Fibroblast of skin of scalp (primary cell): ENCODE measurements around the gene TOGARAM2.

ENCODE experiments used
- DNase-seq: peaks from one replicate; pipeline ENCODE4 v3.0.0-alpha.2; 2013

Gene TOGARAM2

DNA sequence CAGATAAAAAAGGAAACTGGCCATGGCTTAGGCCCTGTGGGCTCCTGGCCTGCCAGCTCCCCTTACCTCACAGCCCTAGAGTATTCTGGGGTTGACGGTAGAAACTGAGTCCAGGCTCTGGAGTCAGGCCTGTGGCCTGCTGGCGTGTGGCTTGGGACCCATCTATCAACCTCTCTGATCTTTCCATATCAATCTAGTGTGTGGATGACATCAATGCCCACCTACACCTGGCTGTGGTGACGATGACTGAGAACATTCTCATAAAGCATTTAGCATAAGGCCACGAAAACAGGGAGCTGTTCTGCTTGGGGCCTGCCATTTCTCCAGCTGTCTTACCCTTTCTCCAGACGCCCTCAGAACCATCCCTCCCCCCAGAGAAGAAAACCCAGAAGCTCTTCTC, 75.4 kb downstream of the TOGARAM2 start:
- DNase-seq = no peak

DNA sequence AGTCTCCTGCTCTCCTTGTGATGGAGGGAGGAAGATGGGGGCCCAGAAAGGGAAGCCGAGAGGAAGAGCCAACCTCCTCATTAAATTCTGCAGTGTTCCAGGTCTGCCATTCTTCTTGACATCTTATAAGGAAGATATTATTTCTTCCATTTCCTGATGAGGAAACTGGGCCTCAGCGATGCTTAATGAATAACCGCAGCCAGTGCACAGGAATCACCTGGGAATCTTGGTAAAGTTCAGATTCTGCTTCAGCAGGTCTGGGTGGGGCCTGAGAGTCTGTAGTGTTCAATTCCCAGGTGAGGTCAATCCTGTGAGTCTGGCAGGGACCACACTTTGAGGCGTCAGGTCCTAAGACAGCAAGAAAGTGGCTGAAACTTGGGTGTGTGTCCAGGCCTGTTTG, 75.9 kb downstream of the TOGARAM2 start:
- DNase-seq = no peak

DNA sequence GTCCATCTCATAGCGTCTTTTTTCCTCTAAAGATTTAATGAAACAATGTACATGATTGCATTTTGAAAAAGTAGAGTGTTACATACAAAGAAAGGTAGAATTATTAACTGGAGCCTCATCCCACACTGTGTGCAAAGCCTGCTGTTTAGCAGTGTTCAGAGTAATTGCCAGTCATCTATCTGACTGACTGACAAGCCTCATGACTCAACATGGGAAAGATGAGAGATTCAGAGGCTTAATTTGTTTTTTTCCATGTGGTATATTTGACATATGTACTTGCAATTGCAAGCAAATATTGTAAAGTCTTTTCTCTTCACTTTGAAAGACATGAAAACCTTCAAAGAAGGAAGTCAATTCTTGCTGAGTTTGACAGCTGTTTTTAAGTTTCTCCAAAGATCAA, 78.5 kb downstream of the TOGARAM2 start:
- DNase-seq = no peak

DNA sequence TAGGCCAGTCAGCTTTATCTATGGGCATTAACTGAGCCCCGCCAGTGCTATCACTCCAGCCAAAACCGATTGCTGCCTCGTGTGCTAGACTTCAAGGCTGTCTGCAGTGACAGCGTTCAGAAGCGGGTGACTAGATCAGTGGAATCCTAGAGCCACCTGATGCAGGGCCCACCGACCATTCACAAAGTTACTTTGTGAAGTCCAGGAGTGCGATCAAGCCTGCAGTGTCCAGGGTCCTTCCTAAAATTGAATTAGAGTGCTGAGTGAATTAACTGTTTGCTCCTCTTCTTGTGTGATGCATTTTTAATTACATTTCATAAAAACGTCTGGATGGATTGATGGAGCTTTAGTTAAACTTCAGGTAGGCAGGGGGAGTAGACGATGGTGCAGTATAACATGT, 79.3 kb downstream of the TOGARAM2 start:
- no peak for DNase-seq

DNA sequence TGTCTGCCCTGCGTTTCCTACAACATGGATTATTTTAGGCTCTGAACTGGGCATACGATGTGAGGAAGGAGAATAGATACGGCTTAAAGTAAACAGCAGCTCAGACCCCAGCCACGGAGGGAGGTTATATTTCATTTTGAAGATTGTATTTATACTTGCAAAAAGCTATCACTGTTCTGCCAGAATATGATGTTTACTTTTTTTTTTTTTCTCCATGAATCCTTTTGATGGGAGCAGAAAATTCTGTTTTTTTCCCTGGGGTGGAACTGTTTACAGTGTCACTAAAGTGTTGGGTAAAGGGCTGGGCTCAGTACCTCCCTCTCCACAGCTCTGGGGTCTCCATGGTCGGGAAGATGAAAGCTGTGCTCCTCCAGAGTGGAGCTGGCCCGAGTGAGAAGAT, 80.1 kb downstream of the TOGARAM2 start:
- no peak for DNase-seq

DNA sequence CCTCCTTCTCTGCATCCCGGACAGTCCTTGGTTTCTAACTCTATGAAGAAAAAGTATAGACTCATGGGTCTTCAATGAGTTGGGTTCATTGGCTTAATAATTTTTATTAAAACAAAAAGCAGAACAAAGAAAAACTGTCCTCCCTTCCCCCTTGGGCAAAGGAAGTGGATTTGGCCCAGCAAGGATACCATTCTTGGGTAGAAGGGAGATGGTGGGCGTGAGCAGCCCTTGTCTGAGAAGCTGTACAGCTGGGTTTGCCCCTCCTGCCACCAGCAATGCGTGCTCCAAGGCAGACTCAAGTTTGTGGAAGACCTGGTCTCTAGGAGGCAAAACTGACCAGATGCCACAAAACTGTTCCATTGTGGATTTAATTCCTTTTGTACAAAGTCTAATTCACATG, 80.5 kb downstream of the TOGARAM2 start:
- no peak for DNase-seq

DNA sequence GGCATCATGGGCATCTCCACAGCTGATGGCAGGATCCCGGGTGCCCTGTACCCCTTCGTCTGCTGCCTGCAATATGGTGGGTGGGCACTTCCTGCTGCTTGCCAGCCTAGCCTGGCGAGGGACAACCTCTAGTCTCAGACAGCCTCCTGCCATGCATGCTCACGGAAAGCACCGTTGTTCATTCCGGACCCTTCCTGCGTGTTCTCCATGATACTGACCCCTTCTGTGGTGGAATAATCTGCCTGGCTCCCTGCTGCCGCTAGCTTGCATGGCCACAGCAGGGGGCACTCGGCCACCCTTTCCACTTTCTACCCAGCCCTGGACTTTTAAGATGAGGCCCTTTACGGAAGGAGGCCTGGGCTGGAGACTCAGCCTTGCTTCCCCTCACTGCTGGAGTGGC, 81.3 kb downstream of the TOGARAM2 start:
- DNase-seq = no peak

DNA sequence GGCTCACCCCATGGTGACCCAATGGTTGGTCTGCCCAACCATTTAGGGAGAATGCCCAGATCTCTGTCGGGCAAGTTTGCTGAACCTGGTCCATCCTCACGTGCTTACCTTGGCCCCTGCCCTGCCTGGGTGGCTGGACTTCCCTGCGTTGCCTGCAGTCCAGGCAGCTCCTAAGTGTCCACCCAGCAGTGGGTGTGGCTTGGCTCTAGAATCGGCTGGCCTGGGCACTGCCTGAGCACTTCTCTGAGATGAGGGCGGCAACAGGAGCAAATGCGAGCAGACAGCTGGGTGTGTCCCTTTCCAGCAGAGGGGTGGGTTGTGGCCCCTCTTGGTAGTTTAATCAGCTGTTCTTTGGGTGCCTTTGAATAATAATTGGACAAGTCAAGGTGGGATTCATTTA, 82.0 kb downstream of the TOGARAM2 start:
- DNase-seq = no peak

DNA sequence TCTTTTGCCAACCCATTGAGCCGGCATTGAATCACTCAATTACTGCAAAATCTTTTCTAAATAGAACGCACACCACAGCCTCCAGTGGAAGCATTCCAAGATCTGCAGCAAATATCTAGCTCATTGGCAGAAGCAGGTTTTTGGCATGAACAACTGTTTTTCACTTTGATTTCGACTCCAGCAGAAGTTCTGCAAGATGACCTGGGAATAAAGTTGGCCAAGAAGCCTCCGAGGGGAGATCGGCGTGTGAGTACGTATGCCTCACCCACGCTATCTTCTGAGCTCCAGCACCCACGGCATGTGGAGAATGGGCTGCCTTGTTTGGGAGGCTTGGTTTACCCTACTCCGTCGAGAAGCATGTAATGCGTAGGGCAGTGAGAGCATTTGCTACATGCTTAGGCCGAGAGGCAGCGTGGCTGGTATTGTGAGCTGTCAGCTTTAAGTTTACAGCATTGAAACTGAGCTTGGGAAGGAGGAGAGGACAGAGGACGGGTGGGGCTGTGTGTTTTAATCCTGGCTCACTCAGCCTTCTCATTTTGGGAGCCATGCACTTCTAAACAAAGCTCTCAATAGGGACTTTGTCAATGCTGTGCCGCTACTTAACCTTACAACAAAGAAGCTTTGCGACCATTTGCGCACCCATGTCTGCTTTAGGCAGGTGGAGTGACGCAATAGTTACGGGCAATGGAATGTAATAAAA, 82.7 kb downstream of the TOGARAM2 start:
- peak; percentile 63 for DNase-seq

DNA sequence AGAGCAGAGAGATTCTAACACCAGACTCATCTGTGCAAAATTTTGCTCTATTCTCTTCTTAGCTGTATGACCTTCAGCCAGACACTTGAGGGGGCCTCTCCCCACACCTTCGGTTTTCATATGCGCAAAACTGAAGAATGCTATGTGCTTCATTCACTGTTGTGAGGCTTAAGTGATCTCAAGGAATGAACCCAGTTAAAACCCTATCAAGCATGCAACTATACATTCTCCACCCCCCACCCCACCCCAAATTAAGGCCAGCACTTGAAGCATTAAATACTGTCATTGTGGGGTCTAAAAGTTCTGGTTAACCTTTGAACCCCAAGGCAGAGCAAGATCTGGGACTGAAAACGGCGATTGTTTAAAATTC, 83.2 kb downstream of the TOGARAM2 start:
- no peak for DNase-seq

DNA sequence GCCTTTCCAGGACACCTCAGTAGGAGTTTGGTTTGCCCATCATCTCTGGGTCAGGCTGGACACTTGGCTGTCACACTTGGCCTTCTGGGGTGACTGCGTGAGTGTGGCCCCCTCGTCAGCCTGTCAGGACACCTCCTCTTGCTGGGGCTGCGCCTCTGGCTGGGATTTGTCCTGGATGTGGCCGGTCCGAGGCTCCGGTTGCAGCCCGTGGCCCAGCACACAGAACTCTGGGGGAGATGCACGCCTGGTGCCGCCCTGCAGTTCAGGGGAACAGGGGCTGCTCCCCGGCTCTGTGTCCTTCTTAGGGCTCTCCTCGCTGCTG, 83.6 kb downstream of the TOGARAM2 start:
- no peak for DNase-seq

DNA sequence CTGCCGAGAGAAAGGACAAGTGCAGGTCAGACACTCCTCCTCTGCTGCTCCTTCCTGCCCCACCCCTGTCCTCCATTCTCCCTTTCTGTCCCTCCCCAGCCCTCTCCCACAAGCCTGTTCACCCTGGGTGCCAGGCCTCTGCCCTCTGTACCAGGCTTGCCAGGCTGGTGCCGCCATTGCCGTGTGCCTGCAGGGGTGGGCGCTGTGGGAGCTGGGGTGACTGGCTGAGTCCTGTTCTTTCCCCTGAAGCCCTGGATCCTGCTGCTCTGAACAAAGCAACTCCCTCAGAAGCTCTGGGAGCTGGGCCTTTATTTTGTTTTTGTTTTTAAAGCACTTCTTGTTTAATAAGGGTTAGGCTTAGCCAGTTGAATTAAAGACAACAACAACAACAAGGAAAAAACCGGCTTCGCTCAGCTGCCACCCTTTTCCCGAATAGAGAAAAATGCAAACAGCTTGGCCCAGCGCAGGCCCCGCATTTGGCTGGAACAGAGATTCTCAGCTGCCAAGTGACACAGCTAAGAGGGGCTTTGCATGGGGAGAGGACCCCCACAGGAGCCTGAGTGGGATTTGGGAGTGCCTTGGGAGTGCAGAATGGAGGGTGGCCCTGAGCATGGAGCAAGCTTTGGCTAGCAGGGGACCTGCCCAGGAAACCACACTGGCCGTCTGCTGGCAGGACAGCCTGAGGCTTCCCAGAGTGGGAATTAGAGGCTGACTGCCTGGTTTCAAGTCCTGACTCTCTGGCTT, 84.1 kb downstream of the TOGARAM2 start:
- no peak for DNase-seq

DNA sequence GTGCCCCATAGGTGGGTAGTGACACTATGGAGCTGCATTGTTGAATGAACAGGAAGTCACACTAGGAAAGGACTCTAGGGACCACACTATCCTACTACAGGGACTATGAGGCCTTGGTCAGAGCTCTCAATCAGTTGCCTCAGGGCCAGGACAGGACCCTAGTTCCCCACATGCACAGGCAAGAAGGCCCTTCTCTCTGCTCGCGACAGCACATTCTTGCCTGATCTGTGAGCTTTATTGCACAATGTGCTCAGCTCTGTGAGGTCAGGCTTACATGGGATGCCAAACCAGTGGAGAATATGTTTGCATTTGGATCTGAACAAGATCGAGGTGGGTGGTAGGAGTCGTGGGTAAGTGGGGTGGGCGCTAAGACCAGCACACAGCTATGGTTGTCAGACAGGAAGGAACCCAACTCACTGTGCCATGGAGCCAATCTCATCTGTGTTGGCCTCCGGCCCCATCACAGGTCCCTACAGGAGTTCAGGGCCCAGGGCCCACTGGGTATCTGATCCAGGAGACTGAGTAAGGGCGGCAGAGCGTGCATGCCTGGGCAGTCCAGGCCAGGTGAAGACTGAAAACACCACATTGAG, 85.3 kb downstream of the TOGARAM2 start:
- no peak for DNase-seq

DNA sequence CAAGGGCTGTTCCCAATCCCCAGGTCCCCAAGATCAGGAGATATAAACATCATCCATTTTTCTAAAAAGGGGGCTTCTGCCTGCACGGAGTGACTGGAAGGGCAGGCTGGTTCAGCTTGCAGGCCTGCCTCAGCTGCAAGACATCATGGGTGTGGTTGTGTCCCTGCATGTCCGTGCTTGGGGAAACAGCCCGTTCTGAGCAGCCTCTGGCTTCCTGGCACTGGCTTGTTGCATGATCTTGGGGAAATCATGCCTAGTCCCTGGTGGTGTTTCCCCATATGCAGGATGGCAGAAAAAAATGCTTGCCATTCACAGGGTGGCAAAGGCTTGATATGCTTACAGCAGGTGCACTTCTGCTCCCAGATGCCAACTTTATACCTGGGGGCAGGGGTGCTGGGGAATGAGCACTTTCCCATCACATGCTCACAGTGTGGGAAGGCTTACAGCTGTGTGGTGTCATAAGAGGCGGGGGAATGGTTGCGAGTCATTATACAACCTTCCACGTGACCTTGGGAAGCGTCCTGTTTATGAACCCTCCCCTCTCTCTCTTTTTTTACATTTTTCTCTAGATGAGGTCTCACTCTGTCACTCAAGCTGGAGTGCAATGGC, 86.0 kb downstream of the TOGARAM2 start:
- no peak for DNase-seq

DNA sequence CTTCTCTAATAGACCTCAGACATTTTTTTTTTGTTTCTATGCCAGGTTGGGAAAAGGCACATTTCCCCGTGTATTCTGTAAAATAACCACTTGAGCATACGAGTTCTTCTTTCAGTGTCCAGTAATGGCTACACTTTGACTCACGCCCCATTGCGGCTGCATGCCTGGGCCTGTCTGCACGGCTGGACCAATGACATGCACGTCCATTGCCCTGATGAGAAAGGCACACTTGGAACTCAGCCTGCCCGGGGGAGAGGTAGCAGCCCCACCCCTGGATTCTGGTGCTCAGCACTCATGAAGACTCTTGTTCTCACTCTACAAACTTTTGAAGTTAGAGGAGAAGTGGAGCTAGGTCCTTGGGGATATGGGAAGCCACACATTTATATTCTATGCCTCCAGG, 87.4 kb downstream of the TOGARAM2 start:
- DNase-seq = no peak

DNA sequence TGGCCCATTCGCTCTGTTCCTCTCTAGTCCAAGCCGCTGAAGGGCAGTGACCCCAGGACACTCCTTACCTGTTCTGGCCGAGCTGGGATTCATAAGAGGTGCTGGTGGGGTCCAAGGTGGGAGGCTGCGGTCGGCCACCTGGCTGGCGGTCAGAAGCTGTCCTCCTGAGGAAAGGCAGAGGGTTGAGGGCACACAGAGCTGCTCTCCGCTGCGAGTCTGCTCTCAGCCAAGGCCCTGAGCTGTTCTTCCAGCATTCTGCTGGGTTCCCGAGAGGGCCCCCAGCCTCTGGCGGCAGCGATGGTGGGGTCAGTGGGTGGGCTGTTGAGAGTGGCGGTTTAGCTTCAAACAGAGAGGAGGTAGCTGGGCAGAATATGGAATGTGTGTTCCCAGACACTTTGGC, 89.4 kb downstream of the TOGARAM2 start:
- no peak for DNase-seq

DNA sequence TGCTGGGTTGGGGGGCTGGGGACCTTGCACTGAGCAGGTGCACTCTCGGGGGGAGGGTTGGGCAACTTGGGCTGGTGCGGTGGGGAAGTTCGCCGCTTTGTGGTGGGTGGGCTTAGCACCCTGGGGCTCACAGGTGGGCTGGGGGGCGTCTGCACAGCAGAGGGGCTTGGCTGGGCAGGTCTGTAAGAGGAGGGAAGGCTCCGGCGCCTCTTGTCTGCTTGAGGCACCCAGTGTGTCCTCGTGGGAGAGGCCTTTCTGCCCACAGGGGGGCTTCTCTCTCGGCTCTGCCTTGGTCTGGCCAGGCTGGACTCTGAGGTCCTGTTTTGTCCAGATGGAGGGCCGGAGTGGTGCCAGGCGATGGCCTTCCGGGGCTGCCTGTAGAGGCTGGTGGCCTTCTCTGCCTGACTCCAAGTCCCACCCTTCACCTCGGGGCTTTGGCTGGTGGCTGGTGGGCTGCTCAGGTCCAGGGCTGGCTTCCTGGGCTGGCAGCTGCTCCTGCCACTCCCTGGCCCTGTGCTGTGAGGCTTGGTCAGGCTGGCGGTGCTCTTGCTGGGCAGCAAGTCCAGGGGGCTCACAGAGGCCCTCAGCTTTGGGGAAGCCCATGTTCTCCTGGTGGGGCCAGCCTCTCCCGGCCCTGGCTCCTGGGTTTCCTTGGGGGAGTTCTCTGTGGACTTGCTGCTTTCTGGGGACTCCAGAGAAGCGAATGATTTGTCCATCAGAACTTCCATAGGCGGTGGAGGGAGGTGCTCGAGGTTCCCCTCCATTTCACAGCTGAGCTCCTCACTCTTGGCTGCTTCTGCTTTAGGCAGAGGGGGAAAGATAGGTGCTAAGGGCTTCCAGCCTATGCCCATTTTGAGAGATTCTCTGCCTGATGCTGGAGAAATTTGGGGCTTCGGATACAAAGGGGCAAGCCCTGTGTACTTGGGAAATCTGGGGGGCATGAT, 90.2 kb downstream of the TOGARAM2 start:
- no peak for DNase-seq

DNA sequence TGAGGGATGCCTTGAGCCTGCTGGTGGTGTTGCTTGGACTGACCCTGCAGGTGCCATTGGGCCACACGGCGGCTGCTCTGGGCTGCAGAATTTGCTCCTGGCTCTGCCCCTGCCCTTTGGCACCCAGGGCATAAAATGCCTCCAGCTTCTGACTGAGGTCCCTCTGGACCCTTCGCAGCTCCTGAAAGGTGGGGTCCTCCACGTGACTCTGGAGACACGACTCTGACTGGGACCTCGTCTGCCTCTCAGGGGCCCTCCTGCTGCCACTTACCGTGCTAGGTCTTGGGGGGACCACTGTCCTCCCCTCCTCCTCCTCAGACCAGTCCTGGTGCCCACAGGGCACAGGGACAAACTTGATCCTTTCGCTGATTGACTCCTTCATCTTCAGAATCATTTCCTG, 91.2 kb downstream of the TOGARAM2 start:
- DNase-seq = no peak

DNA sequence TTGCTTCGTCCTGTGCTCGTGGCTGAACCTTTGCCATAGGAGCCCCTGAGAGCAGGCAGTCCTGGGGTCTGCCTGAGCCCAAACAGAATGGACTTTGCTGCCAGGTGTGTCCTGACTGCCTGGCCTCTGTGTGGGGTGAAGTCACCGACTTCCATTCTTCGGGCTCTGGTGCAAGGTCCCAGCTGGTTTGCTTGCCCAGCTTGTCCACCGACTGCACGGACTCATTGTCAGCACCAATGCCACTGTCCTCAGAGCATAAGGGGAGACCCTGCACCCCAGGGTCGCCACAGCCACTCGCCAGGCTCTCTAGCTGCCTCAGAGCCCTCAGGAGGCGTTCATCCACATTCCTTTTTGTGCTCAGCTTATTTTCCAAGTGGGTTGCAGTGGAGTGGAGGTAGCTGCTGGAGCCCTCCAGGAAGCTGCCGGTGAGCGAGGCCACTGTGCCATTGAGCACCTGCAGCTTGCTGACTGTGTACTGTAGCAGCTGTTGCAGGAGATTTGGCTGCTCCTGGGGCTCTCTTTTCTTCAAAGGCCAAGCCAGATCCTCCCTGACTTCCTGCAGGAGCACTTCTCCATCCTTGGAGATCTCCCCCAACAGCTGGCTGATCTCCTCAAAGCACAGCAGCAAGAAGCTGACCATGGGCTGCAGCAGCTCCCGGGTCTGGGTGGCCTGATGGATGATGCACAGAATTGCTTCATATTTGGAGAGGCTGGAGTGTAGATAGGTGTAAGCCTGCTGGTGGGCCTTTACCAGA, 92.0 kb downstream of the TOGARAM2 start:
- no peak for DNase-seq

DNA sequence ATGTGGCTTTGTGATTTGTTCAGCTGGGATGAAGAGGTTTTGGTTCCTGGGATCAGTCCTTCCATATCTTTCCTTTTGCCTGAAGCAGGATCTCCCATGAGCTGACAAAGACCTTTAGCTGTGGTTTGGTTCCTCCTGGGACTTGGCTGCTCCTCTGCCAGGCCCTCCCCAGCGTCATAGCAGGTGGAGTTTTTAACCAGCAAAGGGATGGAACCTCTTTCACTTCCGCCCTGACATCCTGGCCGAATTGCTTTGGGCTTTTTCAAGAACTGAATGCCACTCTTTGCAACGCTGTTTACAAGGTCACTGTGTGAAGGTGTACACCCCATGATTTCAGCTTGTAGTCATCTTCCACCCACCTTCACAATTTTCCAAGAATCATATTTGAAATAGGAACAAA, 92.8 kb downstream of the TOGARAM2 start:
- DNase-seq = no peak

DNA sequence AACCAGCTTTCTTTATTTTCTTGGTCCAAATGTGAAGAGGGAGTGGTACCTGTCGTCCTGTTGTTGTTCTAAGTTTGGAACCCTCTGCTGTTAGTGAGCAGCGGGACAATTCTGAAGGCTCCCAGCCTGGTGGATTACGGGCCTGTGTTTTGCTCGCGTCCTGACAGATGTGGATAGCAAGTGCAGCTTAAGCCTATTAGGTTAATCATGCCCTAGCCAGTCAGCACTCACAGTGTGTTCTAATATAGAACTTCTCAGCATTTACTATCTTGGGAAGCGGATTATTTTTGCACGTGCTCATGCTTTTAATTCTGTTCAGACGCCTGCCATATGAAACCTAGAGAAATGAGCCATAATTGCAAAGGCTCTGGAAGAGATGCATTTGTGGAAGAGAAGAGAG, 93.3 kb downstream of the TOGARAM2 start, which contains the start of gene PCARE:
PCARE (minus strand) TSS at position 113 of the 400 bp plus-strand sequence. CDS start 262 bp downstream, outside the sequence.
- DNase-seq = no peak
